Measurements from ENCODE around the gene TBC1D23. TPM values are rescaled to one million over a fixed set of nuclear protein-coding genes. Genes with fewer than 3 reads are reported as not detected.

TBC1D23 gene
- total and polyA plus RNA-seq, 11 donors = 13.6 to 41.7 (median 32.9) TPM

DNA sequence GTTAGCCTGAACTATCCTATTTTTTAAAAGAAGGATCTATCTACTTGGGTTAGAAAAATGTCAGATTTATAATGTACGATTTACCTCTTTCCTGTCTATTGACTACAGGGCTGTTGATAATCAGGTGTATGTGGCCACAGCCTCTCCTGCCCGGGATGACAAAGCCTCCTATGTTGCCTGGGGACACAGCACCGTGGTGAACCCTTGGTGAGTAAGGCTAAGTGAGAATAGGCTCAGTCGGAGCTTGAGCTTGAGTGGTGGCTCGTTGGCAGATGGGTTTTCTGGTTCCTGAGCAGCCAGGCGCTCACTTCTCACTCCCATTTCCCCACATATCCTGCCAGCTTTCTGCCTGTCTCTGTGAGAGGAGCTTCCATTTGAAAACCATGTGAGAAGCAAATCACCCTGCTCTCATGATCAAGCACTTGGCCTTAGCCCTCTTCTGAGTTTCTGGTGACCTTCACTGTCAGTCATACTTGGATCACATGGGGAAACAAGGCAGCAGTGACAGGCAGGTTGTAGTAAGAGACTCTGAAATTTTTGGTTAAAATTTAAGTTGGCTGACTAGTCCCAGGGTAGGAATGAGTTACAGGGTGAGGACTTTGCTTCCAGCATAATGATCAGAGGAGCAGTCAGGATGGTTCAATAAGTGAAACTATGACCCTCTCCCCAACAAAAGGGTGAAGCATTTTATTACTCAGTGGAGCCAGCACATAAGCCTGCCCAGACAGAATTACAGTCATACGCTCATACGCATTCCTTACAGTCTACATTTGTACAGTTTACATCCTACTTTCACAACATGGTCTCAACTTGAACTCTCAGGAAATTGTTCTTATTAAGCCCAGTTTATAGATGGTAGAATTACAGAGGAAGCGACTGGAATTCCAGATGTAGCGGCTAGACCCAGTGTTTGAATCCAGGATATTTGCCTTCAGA, 91.8 kb downstream of the TBC1D23 start:
- Histone ChIP-seq H3K27ac (no peak overlapping the region), H3K9me3 (no peaks in the 10 kb centered on the region), H3K4me1 (peaks cover 0 to 8% (median 0%) of the 10 kb centered on the region in 12 donors), H3K4me3 (no peak overlapping the region), H3K27me3 (no peaks in the 10 kb centered on the region), H3K36me3 (peaks cover 0 to 85% (median 76%) of the 10 kb centered on the region in 9 donors)
- peak in 1 of 4 donors; percentile 26 for ATAC-seq
- DNase-seq = no peak
- no peak for TF ChIP-seq POLR2A (IDR thresholded peaks at IDR 0.05)
- TF ChIP-seq, protein P1, sequence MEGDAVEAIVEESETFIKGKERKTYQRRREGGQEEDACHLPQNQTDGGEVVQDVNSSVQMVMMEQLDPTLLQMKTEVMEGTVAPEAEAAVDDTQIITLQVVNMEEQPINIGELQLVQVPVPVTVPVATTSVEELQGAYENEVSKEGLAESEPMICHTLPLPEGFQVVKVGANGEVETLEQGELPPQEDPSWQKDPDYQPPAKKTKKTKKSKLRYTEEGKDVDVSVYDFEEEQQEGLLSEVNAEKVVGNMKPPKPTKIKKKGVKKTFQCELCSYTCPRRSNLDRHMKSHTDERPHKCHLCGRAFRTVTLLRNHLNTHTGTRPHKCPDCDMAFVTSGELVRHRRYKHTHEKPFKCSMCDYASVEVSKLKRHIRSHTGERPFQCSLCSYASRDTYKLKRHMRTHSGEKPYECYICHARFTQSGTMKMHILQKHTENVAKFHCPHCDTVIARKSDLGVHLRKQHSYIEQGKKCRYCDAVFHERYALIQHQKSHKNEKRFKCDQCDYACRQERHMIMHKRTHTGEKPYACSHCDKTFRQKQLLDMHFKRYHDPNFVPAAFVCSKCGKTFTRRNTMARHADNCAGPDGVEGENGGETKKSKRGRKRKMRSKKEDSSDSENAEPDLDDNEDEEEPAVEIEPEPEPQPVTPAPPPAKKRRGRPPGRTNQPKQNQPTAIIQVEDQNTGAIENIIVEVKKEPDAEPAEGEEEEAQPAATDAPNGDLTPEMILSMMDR (IDR thresholded peaks at IDR 0.05) = no peak
- intact Hi-C loops (cut with DNase I) = no loop called here
- WGBS, 4 donors = 83 to 93% (median 92%) methylated on average over 10 of the region's 10 CpGs

DNA sequence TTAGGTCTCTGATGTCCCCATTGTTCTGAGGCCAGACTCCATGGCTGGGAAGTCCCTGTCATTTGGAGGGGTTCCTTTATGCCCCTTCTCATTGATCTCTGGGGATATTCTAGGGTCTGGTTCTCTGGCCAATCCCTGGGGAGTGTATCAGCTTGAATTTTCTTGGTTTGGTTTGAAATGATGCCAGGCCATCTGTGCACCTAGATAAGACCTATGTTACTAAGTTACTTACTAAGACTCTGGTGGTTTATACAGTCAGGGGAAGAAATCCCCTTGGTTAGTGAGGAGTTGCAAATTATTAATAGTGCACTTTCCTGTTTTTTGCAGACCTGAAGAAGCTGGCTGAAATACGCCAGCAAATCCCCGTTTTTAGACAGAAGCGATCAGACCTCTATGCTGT, 94.1 kb downstream of the TBC1D23 start:
- ATAC-seq = no peak
- Histone ChIP-seq H3K4me3 (no peak overlapping the region), H3K36me3 (peaks cover 0 to 79% (median 67%) of the 10 kb centered on the region in 9 donors), H3K9me3 (no peaks in the 10 kb centered on the region), H3K27ac (no peak overlapping the region), H3K4me1 (peaks cover 0 to 8% (median 0%) of the 10 kb centered on the region in 12 donors), H3K27me3 (no peaks in the 10 kb centered on the region)
- intact Hi-C loops (cut with DNase I) = no loop called here
- no peak for DNase-seq
- WGBS, 4 donors = 93 to 97% (median 94%) methylated on average over 3 of the region's 3 CpGs
- no peak for TF ChIP-seq POLR2A (IDR thresholded peaks at IDR 0.05)
- TF ChIP-seq, protein P1 (IDR thresholded peaks at IDR 0.05) = no peak

DNA sequence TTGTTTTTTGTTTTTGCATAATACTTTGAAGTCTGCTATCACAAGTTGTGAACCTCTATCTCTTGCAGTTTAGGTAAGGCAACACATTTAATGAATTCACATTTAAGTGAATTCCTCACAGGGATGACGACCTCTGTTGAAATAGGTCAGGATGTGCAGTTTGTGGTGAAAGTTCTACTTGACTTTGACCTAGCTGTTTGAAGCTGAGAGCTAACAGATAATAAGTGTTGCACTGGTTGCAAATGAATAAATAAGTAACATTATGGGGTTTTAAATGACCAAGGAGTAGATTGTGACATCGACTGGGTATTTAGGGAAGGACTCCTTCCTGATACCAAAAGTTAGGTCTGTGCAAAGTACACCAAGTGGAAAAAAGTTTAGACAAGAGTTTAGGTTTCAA, 97.6 kb downstream of the TBC1D23 start:
- Histone ChIP-seq H3K27ac (no peak overlapping the region), H3K4me1 (no peaks in the 10 kb centered on the region), H3K4me3 (no peak overlapping the region), H3K9me3 (peaks cover 0 to 12% (median 2%) of the 10 kb centered on the region in 12 donors), H3K36me3 (peaks cover 2 to 92% (median 78%) of the 10 kb centered on the region in 9 donors), H3K27me3 (no peaks in the 10 kb centered on the region)
- intact Hi-C loops (cut with DNase I) = no loop called here
- 91 to 96% (median 93%) methylated on average over 2 of the region's 2 CpGs for WGBS, 4 donors
- TF ChIP-seq POLR2A (IDR thresholded peaks at IDR 0.05) = no peak
- TF ChIP-seq, protein P1 (IDR thresholded peaks at IDR 0.05) = no peak
- no peak for ATAC-seq
- no peak for DNase-seq

DNA sequence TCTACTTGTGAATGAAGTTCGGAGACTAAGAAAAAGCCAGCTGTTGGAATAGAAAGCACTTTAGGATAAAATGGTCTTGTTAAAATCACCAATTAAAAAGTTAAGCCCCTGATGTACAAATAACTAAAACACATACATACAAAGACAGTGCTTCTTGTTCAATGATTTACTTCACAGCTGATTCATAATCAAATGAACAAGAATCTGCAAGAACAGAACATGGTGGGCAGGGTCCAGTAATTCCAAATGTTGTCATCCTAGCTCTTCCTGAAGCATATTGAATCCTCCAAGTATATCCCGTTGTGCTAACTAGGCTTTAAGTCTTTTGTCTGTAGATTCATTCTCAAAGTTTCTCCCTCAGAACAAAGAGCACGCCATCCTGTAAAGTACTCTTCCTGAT, 98.2 kb downstream of the TBC1D23 start:
- ATAC-seq = no peak
- intact Hi-C loops (cut with DNase I) = no loop called here
- no peak for DNase-seq
- H3K4me1 ChIP-seq = no peaks in the 10 kb centered on the region
- H3K36me3 ChIP-seq = peaks cover 2 to 92% (median 78%) of the 10 kb centered on the region in 9 donors
- 94 to 97% (median 95%) methylated on average over 3 of the region's 3 CpGs for WGBS, 4 donors
- peaks cover 0 to 12% (median 2%) of the 10 kb centered on the region in 12 donors for H3K9me3 ChIP-seq
- H3K4me3 ChIP-seq = no peak overlapping the region
- TF ChIP-seq POLR2A (IDR thresholded peaks at IDR 0.05) = no peak
- TF ChIP-seq, protein P1 (IDR thresholded peaks at IDR 0.05) = no peak
- no peaks in the 10 kb centered on the region for H3K27me3 ChIP-seq
- H3K27ac ChIP-seq = no peak overlapping the region

Data from heart left ventricle (tissue), 16 donors.